ENCODE data around the gene EIF3F. TPM values are rescaled to one million over a fixed set of nuclear protein-coding genes. Genes with fewer than 3 reads are reported as not detected.

The EIF3F gene
- total and polyA plus RNA-seq, 10 of the 15 experiments (the other 5 are each of a cell fraction or from before 2014, with no cell fraction given), result 81.3 to 461 (median 213) TPM

DNA sequence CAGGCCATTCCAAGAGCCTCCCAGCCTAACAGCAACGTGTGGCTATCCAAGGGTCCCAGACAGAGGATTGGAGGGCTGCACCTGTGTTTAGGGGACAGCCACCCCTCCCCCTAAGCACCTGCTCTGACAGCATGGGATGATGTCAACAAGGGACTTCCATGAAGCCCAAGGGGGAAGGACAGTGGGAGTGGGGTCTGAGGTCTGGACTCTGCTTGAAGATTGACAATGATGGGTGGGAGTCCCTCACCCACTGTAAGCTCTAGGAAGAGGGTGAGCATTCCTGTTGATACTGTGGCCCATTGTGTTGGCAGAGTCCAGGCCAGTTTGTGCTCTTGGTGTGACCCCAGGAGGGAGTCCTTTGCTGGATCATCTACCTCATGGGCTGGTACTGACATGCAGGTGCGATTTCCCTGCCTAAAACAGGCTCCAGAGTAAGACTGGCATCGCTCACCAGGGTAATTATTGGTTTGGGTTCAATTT, 47.0 kb downstream of the EIF3F start (continued):
- no peak for TF ChIP-seq NBN (IDR thresholded peaks at IDR 0.05)
- TF ChIP-seq BCLAF1 (IDR thresholded peaks at IDR 0.05), result no peak
- TF ChIP-seq REST (IDR thresholded peaks at IDR 0.05; ENCODE audit: low read depth, low read length), result no peak
- no peak for TF ChIP-seq RAD21 (IDR thresholded peaks at IDR 0.05; ENCODE audit: insufficient read depth, low read depth, low read length)
- no peak for TF ChIP-seq BCL3 (IDR thresholded peaks at IDR 0.05; ENCODE audit: borderline replicate concordance, insufficient read depth, low read depth, low read length, poor library complexity, severe bottlenecking)
- no peak for TF ChIP-seq ZZZ3 (IDR thresholded peaks at IDR 0.05; ENCODE audit: control insufficient read depth, insufficient read length, low read depth)
- TF ChIP-seq SUPT20H (IDR thresholded peaks at IDR 0.05; ENCODE audit: borderline replicate concordance, control insufficient read depth, low read depth, low read length), result no peak
- TF ChIP-seq PRDM15 (CRISPR knock-in tag; IDR thresholded peaks at IDR 0.05), result no peak
- no peak for TF ChIP-seq SMC3 (IDR thresholded peaks at IDR 0.05; ENCODE audit: borderline replicate concordance, low read length)
- no peak for TF ChIP-seq CREB1 (IDR thresholded peaks at IDR 0.05; ENCODE audit: low read depth)
